ENCODE measurements around the gene CIC.

CIC gene

GRCh38 chr19:42244347-42245220 lies 24.5 kb upstream of the CIC start:
- DNase-seq: peak; percentile 96

- no peak for DNase-seq
Measured at GRCh38 chr19:42245231-42245630, 23.8 kb upstream of the CIC start.

- DNase-seq: no peak
Measured at GRCh38 chr19:42246143-42246921, 22.7 kb upstream of the CIC start.

GRCh38 chr19:42246922-42247639 lies 22.0 kb upstream of the CIC start:
- DNase-seq: no peak

GRCh38 chr19:42247640-42248199 lies 21.3 kb upstream of the CIC start:
- no peak for DNase-seq

- no peak for DNase-seq
Measured at GRCh38 chr19:42248270-42249148, 20.5 kb upstream of the CIC start.

- DNase-seq: no peak
Measured at GRCh38 chr19:42249149-42249750, 19.8 kb upstream of the CIC start.

- DNase-seq: no peak
Measured at GRCh38 chr19:42249769-42250168, 19.3 kb upstream of the CIC start.

- no peak for DNase-seq
Measured at GRCh38 chr19:42250183-42250665, 18.8 kb upstream of the CIC start.

GRCh38 chr19:42250666-42251531 lies 18.2 kb upstream of the CIC start:
- DNase-seq: no peak

- DNase-seq: no peak
Measured at GRCh38 chr19:42251572-42252358, 17.3 kb upstream of the CIC start.

GRCh38 chr19:42252365-42253244 lies 16.4 kb upstream of the CIC start:
- no peak for DNase-seq

- DNase-seq: no peak
Measured at GRCh38 chr19:42253245-42254088, 15.6 kb upstream of the CIC start.

GRCh38 chr19:42254089-42254849 lies 14.8 kb upstream of the CIC start:
- peak; percentile 18 for DNase-seq

GRCh38 chr19:42254850-42255765 lies 13.9 kb upstream of the CIC start, which contains the start of gene ERF:
Gene ERF, minus strand, starts transcription at chr19:42255128. Its CDS starts 129 bp downstream, at chr19:42254999.
- DNase-seq: peak; percentile 70

Data from NCI-H1105 treated with DMSO at 0.1 percent for 48 hours (cell line).